ENCODE data around the gene ZNF407. TPM values are rescaled to one million over a fixed set of nuclear protein-coding genes. Genes with fewer than 3 reads are reported as not detected.

The ZNF407 gene
- total RNA-seq, 1 donor from 2014 or later, result 13.2 TPM

DNA sequence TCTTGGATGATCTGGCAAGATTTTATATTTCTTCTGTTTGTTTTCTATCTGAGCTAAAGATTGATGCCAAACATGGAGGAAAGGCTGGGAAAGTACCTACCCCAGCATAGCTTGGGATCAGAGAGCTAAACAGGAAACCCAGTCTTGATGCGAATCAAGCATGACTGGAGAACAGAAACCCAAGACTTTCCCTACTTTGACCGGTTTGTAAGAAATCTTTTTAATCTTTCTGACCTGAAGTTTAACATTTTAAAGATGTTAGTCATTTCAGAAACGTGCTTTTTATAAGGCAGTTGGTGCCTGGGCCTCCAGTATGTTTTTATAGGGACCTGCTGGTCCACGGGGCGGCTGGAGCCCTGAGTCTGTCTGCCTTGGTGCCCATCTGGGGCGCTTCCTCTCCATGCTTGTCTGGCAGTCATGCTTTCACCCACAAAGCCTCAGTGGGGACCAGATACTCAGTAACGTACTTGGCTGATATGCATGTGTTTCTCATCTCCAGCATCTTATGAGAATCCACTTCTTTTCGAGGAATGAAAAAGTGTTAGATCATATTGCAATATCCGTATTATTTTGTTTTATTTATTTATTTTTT is 344.7 kb downstream of the ZNF407 start:
- no peak overlapping the region for H3K27ac Mint-ChIP-seq (ENCODE audit: unreplicated experiment)
- no peaks in the 10 kb centered on the region for H3K9me3 Mint-ChIP-seq
- H3K4me3 Mint-ChIP-seq, result no peak overlapping the region
- H3K27me3 Mint-ChIP-seq (ENCODE audit: low read depth), result no peaks in the 10 kb centered on the region
- H3K4me1 Mint-ChIP-seq, result peaks cover 5% of the 10 kb centered on the region
- DNase-seq (ENCODE audit: low read depth, low spot score), result no peak
- TF ChIP-seq, protein P1, sequence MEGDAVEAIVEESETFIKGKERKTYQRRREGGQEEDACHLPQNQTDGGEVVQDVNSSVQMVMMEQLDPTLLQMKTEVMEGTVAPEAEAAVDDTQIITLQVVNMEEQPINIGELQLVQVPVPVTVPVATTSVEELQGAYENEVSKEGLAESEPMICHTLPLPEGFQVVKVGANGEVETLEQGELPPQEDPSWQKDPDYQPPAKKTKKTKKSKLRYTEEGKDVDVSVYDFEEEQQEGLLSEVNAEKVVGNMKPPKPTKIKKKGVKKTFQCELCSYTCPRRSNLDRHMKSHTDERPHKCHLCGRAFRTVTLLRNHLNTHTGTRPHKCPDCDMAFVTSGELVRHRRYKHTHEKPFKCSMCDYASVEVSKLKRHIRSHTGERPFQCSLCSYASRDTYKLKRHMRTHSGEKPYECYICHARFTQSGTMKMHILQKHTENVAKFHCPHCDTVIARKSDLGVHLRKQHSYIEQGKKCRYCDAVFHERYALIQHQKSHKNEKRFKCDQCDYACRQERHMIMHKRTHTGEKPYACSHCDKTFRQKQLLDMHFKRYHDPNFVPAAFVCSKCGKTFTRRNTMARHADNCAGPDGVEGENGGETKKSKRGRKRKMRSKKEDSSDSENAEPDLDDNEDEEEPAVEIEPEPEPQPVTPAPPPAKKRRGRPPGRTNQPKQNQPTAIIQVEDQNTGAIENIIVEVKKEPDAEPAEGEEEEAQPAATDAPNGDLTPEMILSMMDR (conservative IDR thresholded peaks at IDR 0.05), result no peak
- no peaks in the 10 kb centered on the region for H3K36me3 Mint-ChIP-seq (ENCODE audit: low read depth)

DNA sequence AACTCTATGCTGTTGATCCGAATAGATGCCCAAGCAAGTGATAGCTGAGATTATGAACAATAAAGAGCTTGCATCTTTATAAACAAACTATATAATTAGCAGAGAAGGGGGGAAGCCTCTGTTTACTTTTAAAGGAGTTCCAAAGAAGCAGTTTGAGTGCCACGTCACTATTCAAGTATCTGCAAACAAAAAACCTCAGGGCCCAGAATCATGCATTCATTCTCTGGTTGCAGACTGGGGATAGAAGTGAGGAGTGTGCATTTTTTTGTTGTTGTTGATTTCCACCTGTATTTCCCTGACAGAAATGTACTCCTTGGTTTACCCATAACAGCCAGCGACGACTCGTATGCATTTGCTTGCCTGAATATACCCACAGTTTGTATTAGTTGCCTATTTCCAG is 347.0 kb downstream of the ZNF407 start:
- Mint-ChIP-seq H3K36me3 (ENCODE audit: low read depth) (no peaks in the 10 kb centered on the region), H3K27me3 (ENCODE audit: low read depth) (no peaks in the 10 kb centered on the region), H3K4me3 (no peak overlapping the region), H3K4me1 (peaks cover 14% of the 10 kb centered on the region), H3K27ac (ENCODE audit: unreplicated experiment) (no peak overlapping the region), H3K9me3 (no peaks in the 10 kb centered on the region)
- DNase-seq (ENCODE audit: low read depth, low spot score), result no peak
- TF ChIP-seq, protein P1 (conservative IDR thresholded peaks at IDR 0.05), result no peak

DNA sequence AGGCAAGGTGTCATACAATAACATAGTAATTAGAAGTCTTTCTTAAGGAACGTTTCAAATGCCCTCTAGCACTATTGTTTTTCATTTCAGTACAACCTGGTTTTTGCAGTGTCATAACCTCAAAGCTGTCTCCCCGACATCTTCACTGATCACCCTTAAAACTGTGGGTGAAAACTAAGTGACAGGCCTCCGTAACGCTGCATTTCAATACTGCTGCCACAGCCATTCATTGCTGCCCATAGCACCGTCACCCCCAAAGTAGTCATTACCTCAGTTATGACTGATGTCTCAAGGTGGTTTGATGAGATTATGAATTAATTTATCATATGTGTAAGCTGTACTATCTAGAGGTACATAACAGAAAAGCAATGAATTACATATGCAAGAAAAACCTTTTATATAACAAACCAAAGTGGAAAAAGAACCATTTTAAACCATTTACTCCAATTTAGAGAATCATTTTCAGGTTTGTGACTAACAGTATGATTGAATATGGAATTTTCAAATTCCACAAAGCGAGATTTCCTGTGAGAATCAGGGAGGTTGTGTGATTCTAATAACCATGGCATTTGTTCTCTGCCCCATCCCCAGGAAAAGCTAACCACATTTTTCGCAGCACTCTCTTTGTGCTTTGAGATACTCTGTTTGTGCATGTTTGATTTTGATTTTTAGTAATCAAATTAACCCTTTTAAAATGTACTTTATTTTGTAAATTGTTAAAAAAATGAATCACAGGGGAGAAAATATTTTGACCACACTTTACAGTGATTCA is 348.3 kb downstream of the ZNF407 start:
- Mint-ChIP-seq H3K4me3 (no peak overlapping the region), H3K27me3 (ENCODE audit: low read depth) (no peaks in the 10 kb centered on the region), H3K27ac (ENCODE audit: unreplicated experiment) (no peak overlapping the region), H3K36me3 (ENCODE audit: low read depth) (no peaks in the 10 kb centered on the region), H3K4me1 (peaks cover 20% of the 10 kb centered on the region), H3K9me3 (no peaks in the 10 kb centered on the region)
- TF ChIP-seq, protein P1 (conservative IDR thresholded peaks at IDR 0.05), result no peak
- no peak for DNase-seq (ENCODE audit: low read depth, low spot score)

DNA sequence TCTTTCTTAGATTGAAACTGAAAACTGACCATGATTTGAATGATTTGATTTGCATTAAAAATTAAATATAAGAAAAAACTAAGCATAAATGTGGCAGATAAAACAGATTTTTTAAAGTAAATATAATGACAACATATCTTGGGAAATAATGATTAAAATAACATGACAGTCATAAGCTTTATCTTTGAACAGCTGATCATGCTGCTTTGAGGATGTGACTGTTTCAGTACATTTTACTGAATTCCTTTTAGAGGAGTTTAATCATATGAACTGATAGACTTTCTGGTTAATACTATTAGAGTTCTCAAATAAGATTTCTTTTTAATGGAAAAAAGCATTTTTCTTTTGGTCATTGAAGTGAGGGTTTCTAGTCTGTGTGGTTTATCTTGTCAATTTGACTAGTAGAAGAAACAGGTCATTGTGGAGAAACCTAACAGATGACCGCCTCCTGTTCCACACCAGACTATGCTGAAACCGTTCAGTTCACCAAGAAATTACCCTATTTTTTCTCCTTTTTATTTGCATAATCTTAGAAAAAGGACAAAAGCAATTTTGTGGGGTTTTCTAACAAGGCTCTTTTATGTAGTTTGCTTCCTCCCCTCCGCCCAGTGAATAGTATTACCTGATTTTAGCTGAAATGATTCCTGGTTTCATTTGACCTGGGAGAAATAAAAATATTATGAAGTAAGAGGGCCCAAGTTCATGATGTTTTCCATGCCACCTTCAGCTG is 349.1 kb downstream of the ZNF407 start:
- H3K27ac Mint-ChIP-seq (ENCODE audit: unreplicated experiment), result no peak overlapping the region
- peaks cover 20% of the 10 kb centered on the region for H3K4me1 Mint-ChIP-seq
- no peaks in the 10 kb centered on the region for H3K27me3 Mint-ChIP-seq (ENCODE audit: low read depth)
- no peak for DNase-seq (ENCODE audit: low read depth, low spot score)
- H3K9me3 Mint-ChIP-seq, result no peaks in the 10 kb centered on the region
- TF ChIP-seq, protein P1 (conservative IDR thresholded peaks at IDR 0.05), result no peak
- H3K36me3 Mint-ChIP-seq (ENCODE audit: low read depth), result no peaks in the 10 kb centered on the region
- no peak overlapping the region for H3K4me3 Mint-ChIP-seq

DNA sequence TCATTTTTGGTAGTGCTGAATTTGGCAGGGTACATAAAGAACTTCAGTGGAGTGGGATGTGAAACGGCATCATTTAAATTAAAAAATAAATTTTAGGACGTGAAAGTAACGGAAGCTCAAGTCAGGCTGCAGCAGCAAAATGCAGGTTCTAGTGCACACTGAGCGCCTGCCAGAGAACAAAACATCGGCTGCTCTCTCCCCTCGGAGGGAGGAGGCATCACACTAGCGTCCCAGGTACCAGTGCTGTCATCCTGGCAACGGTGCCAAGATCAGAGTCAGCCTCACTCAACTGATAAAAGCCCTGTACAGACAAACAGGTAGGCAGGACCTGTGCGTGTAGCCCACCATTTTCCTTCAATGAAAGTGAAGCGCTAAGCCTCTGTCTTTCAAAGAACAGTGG is 349.7 kb downstream of the ZNF407 start:
- no peaks in the 10 kb centered on the region for H3K36me3 Mint-ChIP-seq (ENCODE audit: low read depth)
- no peak overlapping the region for H3K27ac Mint-ChIP-seq (ENCODE audit: unreplicated experiment)
- no peaks in the 10 kb centered on the region for H3K27me3 Mint-ChIP-seq (ENCODE audit: low read depth)
- H3K9me3 Mint-ChIP-seq, result no peaks in the 10 kb centered on the region
- H3K4me1 Mint-ChIP-seq, result peaks cover 20% of the 10 kb centered on the region
- H3K4me3 Mint-ChIP-seq, result no peak overlapping the region
- DNase-seq (ENCODE audit: low read depth, low spot score), result no peak
- TF ChIP-seq, protein P1 (conservative IDR thresholded peaks at IDR 0.05), result no peak

Data from neural crest cell (in vitro differentiated cells).